HL-60 (cell line): ENCODE measurements around the gene NUBP2.

Source experiments
- CTCF ChIP-seq: IDR thresholded peaks from one replicate; pipeline ENCODE4 v1.5.1; 2011; ENCODE audit warnings: low read length, control low read depth, inconsistent platforms; ENCODE audit not compliant: insufficient read depth
- GABPA ChIP-seq: IDR thresholded peaks from 2 replicates; pipeline ENCODE4 v1.6.1; 2012; ENCODE audit warnings: low read depth
- POLR2AphosphoS5 ChIP-seq: IDR thresholded peaks from 2 replicates; pipeline ENCODE4 v1.6.1; 2012; ENCODE audit warnings: low read depth
- REST ChIP-seq: IDR thresholded peaks from 2 replicates; pipeline ENCODE4 v1.6.1; 2012; ENCODE audit warnings: low read depth; ENCODE audit not compliant: insufficient replicate concordance

DNA sequence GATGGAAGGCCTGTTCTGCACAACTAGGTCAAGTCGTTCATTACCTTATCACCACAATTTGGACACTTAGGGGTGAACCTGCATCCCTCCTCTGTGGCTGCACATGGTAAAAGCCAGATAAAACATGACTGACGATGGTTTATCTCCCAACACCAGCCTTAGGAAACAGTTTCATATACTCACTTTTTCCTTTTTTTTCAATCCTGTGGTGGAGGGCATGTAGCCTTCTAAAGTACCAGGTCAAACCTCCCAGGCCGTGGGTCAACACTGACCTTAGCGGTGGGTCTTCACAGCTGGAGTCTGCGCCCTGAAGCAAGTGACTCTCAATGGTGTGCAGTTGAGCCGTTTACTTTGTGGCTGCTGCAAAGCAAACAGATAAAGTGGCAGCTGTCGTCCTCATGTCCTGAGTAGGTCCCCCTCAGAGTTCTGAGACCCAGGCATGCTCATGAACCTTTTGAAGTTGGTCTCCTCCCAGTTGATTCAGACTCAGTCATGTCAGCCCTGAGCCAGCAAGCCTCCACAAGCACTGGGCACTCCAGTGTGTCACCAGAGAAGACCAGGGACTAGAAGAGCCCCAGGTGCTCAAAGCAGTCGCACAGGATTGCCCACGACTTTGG, 50.2 kb downstream of the NUBP2 start:
- TF ChIP-seq CTCF (no peak), POLR2AphosphoS5 (no peak), REST (no peak), GABPA (no peak)
